ENCODE measurements around the gene PCAT6. TPM values are rescaled to one million over a fixed set of nuclear protein-coding genes. Genes with fewer than 3 reads are reported as not detected.
"Not testable (repeated sequence)": the region's sequence is repeated elsewhere in the genome, so short reads cannot be mapped to it uniquely, and the experiment has no call there.

PCAT6 gene
- total and polyA plus RNA-seq, 2 donors (not counting 1 experiment from before 2014, with no cell fraction given), result 1.1 to 1.6 TPM

DNA sequence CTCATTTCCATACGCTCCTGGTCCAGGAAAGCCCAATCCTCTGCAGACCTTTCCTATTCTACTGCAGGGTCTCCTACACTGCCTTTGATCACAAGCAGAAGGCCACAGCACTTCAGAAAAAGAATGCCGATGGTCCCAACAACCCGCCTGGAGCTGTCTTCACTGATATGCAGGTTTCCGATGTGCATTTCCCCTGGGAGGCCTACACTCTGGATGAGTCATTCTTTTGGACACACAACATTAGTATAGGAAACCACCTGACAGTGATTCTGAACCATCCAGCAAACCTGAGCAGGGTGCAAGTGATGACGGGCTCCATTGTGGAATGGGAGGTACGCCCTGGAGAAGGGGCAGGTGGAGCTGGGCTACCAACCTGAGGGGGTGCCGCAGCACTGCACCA, 15.0 kb downstream of the PCAT6 start:
- no peaks in the 10 kb centered on the region for H3K9me3 ChIP-seq (ENCODE audit: control extremely low read depth in 1 of 3, control insufficient read depth in 2 of 3, insufficient read depth in 1 of 3, low read length in 2 of 3)
- WGBS (ENCODE audit: insufficient coverage), result 82% methylated on average over 7 of the region's 7 CpGs
- peaks cover 0 to 8% (median 0%) of the 10 kb centered on the region in 4 experiments for H3K27me3 ChIP-seq (replicated peaks in 1 of 4; ENCODE audit: control extremely low read depth in 1 of 4, control insufficient read depth in 3 of 4, insufficient read depth in 4 of 4, low read length in 3 of 4)
- intact Hi-C loops (cut with micrococcal nuclease), result no loop called here
- no peak overlapping the region for H3K4me2 ChIP-seq (replicated peaks; ENCODE audit: low read depth, low read length, poor library complexity, severe bottlenecking)
- H3K9ac ChIP-seq (ENCODE audit: low read length), result no peak overlapping the region
- ATAC-seq (ENCODE audit: low read depth), result no peak
- no peak overlapping the region for H3K27ac Mint-ChIP-seq
- no peaks in the 10 kb centered on the region for H3K4me1 ChIP-seq (ENCODE audit: control insufficient read depth in 2 of 2, insufficient read depth in 2 of 2, low read length in 2 of 2)
- H3K4me3 ChIP-seq (ENCODE audit: control extremely low read depth in 1 of 5, extremely low read depth in 1 of 5, insufficient read depth in 1 of 5, low read depth in 2 of 5, low read length in 4 of 5), result no peak overlapping the region
- no peaks in the 10 kb centered on the region for H4K20me1 ChIP-seq (ENCODE audit: control insufficient read depth, insufficient read depth, low read length, poor library complexity, severe bottlenecking)
- POLR2A ChIA-PET, result no interaction called here
- TF ChIP-seq, protein P1, sequence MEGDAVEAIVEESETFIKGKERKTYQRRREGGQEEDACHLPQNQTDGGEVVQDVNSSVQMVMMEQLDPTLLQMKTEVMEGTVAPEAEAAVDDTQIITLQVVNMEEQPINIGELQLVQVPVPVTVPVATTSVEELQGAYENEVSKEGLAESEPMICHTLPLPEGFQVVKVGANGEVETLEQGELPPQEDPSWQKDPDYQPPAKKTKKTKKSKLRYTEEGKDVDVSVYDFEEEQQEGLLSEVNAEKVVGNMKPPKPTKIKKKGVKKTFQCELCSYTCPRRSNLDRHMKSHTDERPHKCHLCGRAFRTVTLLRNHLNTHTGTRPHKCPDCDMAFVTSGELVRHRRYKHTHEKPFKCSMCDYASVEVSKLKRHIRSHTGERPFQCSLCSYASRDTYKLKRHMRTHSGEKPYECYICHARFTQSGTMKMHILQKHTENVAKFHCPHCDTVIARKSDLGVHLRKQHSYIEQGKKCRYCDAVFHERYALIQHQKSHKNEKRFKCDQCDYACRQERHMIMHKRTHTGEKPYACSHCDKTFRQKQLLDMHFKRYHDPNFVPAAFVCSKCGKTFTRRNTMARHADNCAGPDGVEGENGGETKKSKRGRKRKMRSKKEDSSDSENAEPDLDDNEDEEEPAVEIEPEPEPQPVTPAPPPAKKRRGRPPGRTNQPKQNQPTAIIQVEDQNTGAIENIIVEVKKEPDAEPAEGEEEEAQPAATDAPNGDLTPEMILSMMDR (IDR thresholded peaks at IDR 0.05), result no peak
- TF ChIP-seq EZH2 (IDR thresholded peaks at IDR 0.05; ENCODE audit: borderline replicate concordance, insufficient read depth, low read depth, low read length, poor library complexity, severe bottlenecking), result no peak
- CTCF ChIA-PET, result no interaction called here
- no peak for DNase-seq
- no peaks in the 10 kb centered on the region for H3K79me2 ChIP-seq (ENCODE audit: control insufficient read depth, insufficient read depth, low read length)
- H3K4me3 Mint-ChIP-seq, result no peak overlapping the region
- H3K4me1 Mint-ChIP-seq, result peaks cover 2% of the 10 kb centered on the region
- no peak overlapping the region for H3K27ac ChIP-seq (ENCODE audit: low read length in 2 of 2)
- peaks cover 12% of the 10 kb centered on the region for H3K27me3 Mint-ChIP-seq
- H3K9me3 Mint-ChIP-seq (ENCODE audit: insufficient read depth), result no peaks in the 10 kb centered on the region
- H2AFZ ChIP-seq (ENCODE audit: insufficient read depth, low read depth, low read length, poor library complexity, severe bottlenecking), result no peak overlapping the region
- no peaks in the 10 kb centered on the region for H3K36me3 ChIP-seq (replicated peaks in 1 of 2; ENCODE audit: control extremely low read depth in 1 of 2, control insufficient read depth in 1 of 2, extremely low read depth in 1 of 2, insufficient read depth in 2 of 2, low read length in 1 of 2)

DNA sequence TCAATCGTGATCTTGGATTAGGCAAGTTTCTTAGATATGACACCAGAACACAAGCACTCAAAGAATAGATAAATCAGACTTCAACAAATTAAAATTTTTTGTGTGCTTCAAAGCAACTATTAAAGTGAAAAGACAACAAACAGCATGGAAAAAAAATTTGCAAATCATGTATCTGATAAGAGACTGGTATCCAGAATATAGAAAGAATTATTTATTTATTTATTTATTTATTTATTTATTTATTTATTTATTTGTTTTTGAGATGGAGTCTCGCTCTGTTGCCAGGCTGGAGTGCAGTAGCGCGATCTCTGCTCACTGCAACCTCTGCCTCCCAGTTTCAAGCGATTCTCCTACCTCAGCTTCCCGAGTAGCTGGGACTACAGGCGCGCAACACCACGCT, 18.5 kb downstream of the PCAT6 start:
- H3K4me3 ChIP-seq (ENCODE audit: control extremely low read depth in 1 of 5, extremely low read depth in 1 of 5, insufficient read depth in 1 of 5, low read depth in 2 of 5, low read length in 4 of 5), result not testable (repeated sequence)

More for the DNA sequence above, 18.5 kb downstream of the PCAT6 start:
- H3K4me1 ChIP-seq (ENCODE audit: control insufficient read depth in 2 of 2, insufficient read depth in 2 of 2, low read length in 2 of 2); H3K4me1 Mint-ChIP-seq; H3K27ac Mint-ChIP-seq; H3K9ac ChIP-seq (ENCODE audit: low read length); ATAC-seq (ENCODE audit: low read depth); H3K9me3 ChIP-seq (ENCODE audit: control extremely low read depth in 1 of 3, control insufficient read depth in 2 of 3, insufficient read depth in 1 of 3, low read length in 2 of 3); intact Hi-C loops (cut with micrococcal nuclease); H3K27ac ChIP-seq (ENCODE audit: low read length in 2 of 2); H3K27me3 ChIP-seq (replicated peaks in 1 of 4; ENCODE audit: control extremely low read depth in 1 of 4, control insufficient read depth in 3 of 4, insufficient read depth in 4 of 4, low read length in 3 of 4); H3K4me3 Mint-ChIP-seq; H3K4me2 ChIP-seq (replicated peaks; ENCODE audit: low read depth, low read length, poor library complexity, severe bottlenecking); H3K9me3 Mint-ChIP-seq (ENCODE audit: insufficient read depth); H3K27me3 Mint-ChIP-seq; DNase-seq; H3K36me3 ChIP-seq (replicated peaks in 1 of 2; ENCODE audit: control extremely low read depth in 1 of 2, control insufficient read depth in 1 of 2, extremely low read depth in 1 of 2, insufficient read depth in 2 of 2, low read length in 1 of 2); H4K20me1 ChIP-seq (ENCODE audit: control insufficient read depth, insufficient read depth, low read length, poor library complexity, severe bottlenecking); POLR2A ChIA-PET; CTCF ChIA-PET; H3K79me2 ChIP-seq (ENCODE audit: control insufficient read depth, insufficient read depth, low read length); H2AFZ ChIP-seq (ENCODE audit: insufficient read depth, low read depth, low read length, poor library complexity, severe bottlenecking): not testable (repeated sequence)
- 93% methylated on average over 5 of the region's 9 CpGs for WGBS (ENCODE audit: insufficient coverage)
